MM.1S (cell line): ENCODE results near the gene HMX2.

Experiments
- DNase-seq: peaks from one replicate; pipeline ENCODE4 v3.0.0-alpha.2; 2015
- H2AFZ ChIP-seq: fragments of 300-600 bp; sonication (generic); 2 replicates; pipeline ENCODE4 v1.6.0; 2016; ENCODE audit warnings: antibody characterized with exemption, low read length
- H3F3A ChIP-seq: fragments of 300-600 bp; sonication (generic); 2 replicates; pipeline ENCODE4 v1.6.1; 2016; ENCODE audit warnings: mild to moderate bottlenecking, antibody characterized with exemption, low read length, moderate library complexity, mixed read lengths; ENCODE audit not compliant: insufficient read depth
- H3K27ac ChIP-seq: fragments of 300-600 bp; sonication (generic); 2 replicates; pipeline ENCODE4 v1.5.1; 2016; ENCODE audit warnings: mild to moderate bottlenecking, low read length
- H3K27me3 ChIP-seq: fragments of 300-600 bp; sonication (generic); replicated peaks from 2 replicates; pipeline ENCODE4 v1.6.0; 2016; ENCODE audit warnings: low read length; ENCODE audit not compliant: insufficient read depth
- H3K36me3 ChIP-seq: fragments of 300-600 bp; sonication (generic); replicated peaks from 2 replicates; pipeline ENCODE4 v1.6.1; 2016; ENCODE audit warnings: mild to moderate bottlenecking, low read length, mixed read lengths; ENCODE audit not compliant: insufficient read depth
- H3K4me1 ChIP-seq: fragments of 300-600 bp; sonication (generic); 2 replicates; pipeline ENCODE4 v1.6.1; 2016; ENCODE audit warnings: low read length, mixed read lengths
- H3K4me2 ChIP-seq: fragments of 300-600 bp; sonication (generic); 2 replicates; pipeline ENCODE4 v1.6.0; 2016; ENCODE audit warnings: low read depth, low read length
- H3K4me3 ChIP-seq: fragments of 300-600 bp; sonication (generic); 2 replicates; pipeline ENCODE4 v1.5.1; 2016; ENCODE audit warnings: low read length, mixed read lengths
- H3K79me2 ChIP-seq: fragments of 300-600 bp; sonication (generic); 2 replicates; pipeline ENCODE4 v1.6.1; 2016; ENCODE audit warnings: mixed run types, low read length, mixed read lengths
- H3K9ac ChIP-seq: fragments of 300-600 bp; sonication (generic); 2 replicates; pipeline ENCODE4 v1.6.1; 2016; ENCODE audit warnings: low read length, mixed read lengths
- H3K9me2 ChIP-seq: fragments of 300-600 bp; sonication (generic); replicated peaks from 2 replicates; pipeline ENCODE4 v1.6.1; 2016; ENCODE audit warnings: mild to moderate bottlenecking, low read length, mixed read lengths; ENCODE audit not compliant: insufficient read depth
- H3K9me3 ChIP-seq: fragments of 300-600 bp; sonication (generic); replicated peaks from 2 replicates; pipeline ENCODE4 v1.6.1; 2016; ENCODE audit warnings: mild to moderate bottlenecking, low read length, mixed read lengths; ENCODE audit not compliant: insufficient read depth
- H4K20me1 ChIP-seq: fragments of 300-600 bp; sonication (generic); 2 replicates; pipeline ENCODE4 v1.6.1; 2016; ENCODE audit warnings: mild to moderate bottlenecking, low read length, moderate library complexity, mixed read lengths; ENCODE audit not compliant: insufficient read depth
- CTCF ChIP-seq: fragments of 300-600 bp; sonication (generic); IDR thresholded peaks from 2 replicates; pipeline ENCODE4 v1.5.1; 2016; ENCODE audit warnings: antibody characterized with exemption, low read length, mixed read lengths
- EZH2 ChIP-seq: fragments of 300-600 bp; sonication (generic); optimal IDR thresholded peaks from 2 replicates; pipeline ENCODE3; 2017; ENCODE audit warnings: low read depth, mild to moderate bottlenecking, antibody characterized with exemption, low read length, mixed read lengths
- EZH2phosphoT487 ChIP-seq: fragments of 300-600 bp; sonication (generic); IDR thresholded peaks from 2 replicates; pipeline ENCODE4 v1.6.1; 2018; ENCODE audit warnings: antibody characterized with exemption, low read length

HMX2 gene

GRCh38 chr10:123154092-123154710 is 6.3 kb downstream of the HMX2 start, which contains the start of gene BUB3:
BUB3 (plus strand) TSS chr10:123154402; CDS start chr10:123154918, 516 bp downstream.
- Histone ChIP-seq H3F3A (0 out of 2 replicates have a peak, but pooled peaks cover 4% of the 10 kb centered on the region), H2AFZ (peak within 1 kb of the TSS; percentile 75), H3K36me3 (peaks cover 21% of the 10 kb centered on the region; the same call in 1 of the 2 replicates), H3K9ac (peak within 1 kb of the TSS; percentile 97), H3K27me3 (no peaks in the 10 kb centered on the region), H3K27ac (peak within 1 kb of the TSS; percentile 82), H3K4me3 (peak within 1 kb of the TSS; percentile 92), H3K4me2 (peak within 1 kb of the TSS; percentile 86), H3K9me2 (no peaks in the 10 kb centered on the region), H3K9me3 (no peaks in the 10 kb centered on the region), H4K20me1 (peaks cover 7% of the 10 kb centered on the region; the same call in 1 of the 2 replicates), H3K4me1 (peaks cover 28% of the 10 kb centered on the region), H3K79me2 (peaks cover 50% of the 10 kb centered on the region)
- TF ChIP-seq CTCF, result no peak
- TF ChIP-seq EZH2, result no peak
- no peak for TF ChIP-seq EZH2phosphoT487
- DNase-seq, result peak; percentile 100

GRCh38 chr10:123154711-123155505 is 7.0 kb downstream of the HMX2 start:
- H3K9me2 ChIP-seq, result no peaks in the 10 kb centered on the region
- H3K27ac ChIP-seq, result peak overlapping the region; percentile 82
- H3K36me3 ChIP-seq, result peaks cover 21% of the 10 kb centered on the region; the same call in 1 of the 2 replicates
- DNase-seq, result peak; percentile 60
- TF ChIP-seq CTCF (no peak), EZH2phosphoT487 (no peak), EZH2 (no peak)
- peak overlapping the region; percentile 97 for H3K9ac ChIP-seq
- H3K4me2 ChIP-seq, result peak overlapping the region; percentile 86
- no peaks in the 10 kb centered on the region for H3K27me3 ChIP-seq
- H3K4me1 ChIP-seq, result peaks cover 34% of the 10 kb centered on the region
- peaks cover 57% of the 10 kb centered on the region for H3K79me2 ChIP-seq
- H3F3A ChIP-seq, result 0 out of 2 replicates have a peak, but pooled peaks cover 4% of the 10 kb centered on the region
- H3K4me3 ChIP-seq, result peak overlapping the region; percentile 92
- no peaks in the 10 kb centered on the region for H3K9me3 ChIP-seq
- peaks cover 14% of the 10 kb centered on the region; the same call in 1 of the 2 replicates for H4K20me1 ChIP-seq
- H2AFZ ChIP-seq, result peak overlapping the region; percentile 75

GRCh38 chr10:123156078-123156477 is 8.1 kb downstream of the HMX2 start:
- peaks cover 18% of the 10 kb centered on the region; the same call in 1 of the 2 replicates for H4K20me1 ChIP-seq
- peaks cover 23% of the 10 kb centered on the region; the same call in 1 of the 2 replicates for H3K36me3 ChIP-seq
- H3K9me3 ChIP-seq, result no peaks in the 10 kb centered on the region
- H3K9ac ChIP-seq, result no peak overlapping the region; the same call in 1 of the 2 replicates
- 0 out of 2 replicates have a peak, but pooled peaks cover 4% of the 10 kb centered on the region for H3F3A ChIP-seq
- no peak overlapping the region for H2AFZ ChIP-seq
- TF ChIP-seq EZH2phosphoT487 (no peak), CTCF (no peak), EZH2 (no peak)
- H3K9me2 ChIP-seq, result no peaks in the 10 kb centered on the region
- no peak for DNase-seq
- H3K4me2 ChIP-seq, result peak overlapping the region; percentile 86
- no peaks in the 10 kb centered on the region for H3K27me3 ChIP-seq
- H3K4me3 ChIP-seq, result peak overlapping the region; percentile 92
- peaks cover 69% of the 10 kb centered on the region for H3K79me2 ChIP-seq
- H3K27ac ChIP-seq, result no peak overlapping the region
- peaks cover 39% of the 10 kb centered on the region for H3K4me1 ChIP-seq
